ENCODE measurements around the gene TDP1.

Gene TDP1

DNA sequence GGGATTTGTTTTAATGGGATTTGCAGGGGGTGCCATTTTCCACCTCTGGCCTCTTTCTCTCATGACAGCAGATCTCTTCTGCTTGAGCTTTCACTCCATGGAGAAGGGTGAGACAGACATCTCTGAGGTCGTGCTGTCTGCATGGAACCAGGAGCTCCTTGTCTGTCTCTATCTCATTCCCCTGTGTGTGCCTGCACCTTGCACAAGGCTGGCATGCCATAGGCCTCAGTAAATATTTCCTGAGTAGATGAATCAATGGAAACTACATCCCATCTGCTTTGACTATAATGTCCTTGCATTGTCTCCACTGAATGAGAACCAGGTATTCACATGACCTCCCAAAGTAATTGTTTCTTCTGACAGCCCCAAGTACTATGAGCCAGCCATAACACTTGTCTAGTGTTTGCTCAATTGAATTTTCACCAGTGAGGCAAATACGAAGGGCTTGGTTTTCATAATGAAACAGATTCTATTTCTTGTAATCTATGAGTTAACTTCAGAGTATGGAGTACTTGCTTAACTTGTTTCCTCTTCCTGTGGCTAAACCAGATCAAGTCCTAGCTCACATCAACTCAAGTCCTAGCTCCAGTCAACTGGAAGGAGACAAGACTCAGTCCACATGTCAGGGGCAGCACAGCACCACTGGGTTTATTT lies 138.3 kb downstream of the TDP1 start:
- no peak overlapping the region for H3K4me3 ChIP-seq (ENCODE audit: low read depth, low read length)

More for the DNA sequence above, 138.3 kb downstream of the TDP1 start:
- DNase-seq (ENCODE audit: low read depth), result peak; percentile 70
- TF ChIP-seq, protein P1, sequence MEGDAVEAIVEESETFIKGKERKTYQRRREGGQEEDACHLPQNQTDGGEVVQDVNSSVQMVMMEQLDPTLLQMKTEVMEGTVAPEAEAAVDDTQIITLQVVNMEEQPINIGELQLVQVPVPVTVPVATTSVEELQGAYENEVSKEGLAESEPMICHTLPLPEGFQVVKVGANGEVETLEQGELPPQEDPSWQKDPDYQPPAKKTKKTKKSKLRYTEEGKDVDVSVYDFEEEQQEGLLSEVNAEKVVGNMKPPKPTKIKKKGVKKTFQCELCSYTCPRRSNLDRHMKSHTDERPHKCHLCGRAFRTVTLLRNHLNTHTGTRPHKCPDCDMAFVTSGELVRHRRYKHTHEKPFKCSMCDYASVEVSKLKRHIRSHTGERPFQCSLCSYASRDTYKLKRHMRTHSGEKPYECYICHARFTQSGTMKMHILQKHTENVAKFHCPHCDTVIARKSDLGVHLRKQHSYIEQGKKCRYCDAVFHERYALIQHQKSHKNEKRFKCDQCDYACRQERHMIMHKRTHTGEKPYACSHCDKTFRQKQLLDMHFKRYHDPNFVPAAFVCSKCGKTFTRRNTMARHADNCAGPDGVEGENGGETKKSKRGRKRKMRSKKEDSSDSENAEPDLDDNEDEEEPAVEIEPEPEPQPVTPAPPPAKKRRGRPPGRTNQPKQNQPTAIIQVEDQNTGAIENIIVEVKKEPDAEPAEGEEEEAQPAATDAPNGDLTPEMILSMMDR (conservative IDR thresholded peaks at IDR 0.05; ENCODE audit: low read depth, low read length), result no peak
